CD4-positive, alpha-beta T cell treated with Interleukin-21 for 1 hour (primary cell): ENCODE results near the gene MICAL3.

ENCODE experiments used
- DNase-seq: peaks from one replicate; pipeline ENCODE4 v3.0.0-alpha.2; 2020

The MICAL3 gene

GRCh38 chr22:17910561-17911311, 113.6 kb downstream of the MICAL3 start:
- no peak for DNase-seq

DNA sequence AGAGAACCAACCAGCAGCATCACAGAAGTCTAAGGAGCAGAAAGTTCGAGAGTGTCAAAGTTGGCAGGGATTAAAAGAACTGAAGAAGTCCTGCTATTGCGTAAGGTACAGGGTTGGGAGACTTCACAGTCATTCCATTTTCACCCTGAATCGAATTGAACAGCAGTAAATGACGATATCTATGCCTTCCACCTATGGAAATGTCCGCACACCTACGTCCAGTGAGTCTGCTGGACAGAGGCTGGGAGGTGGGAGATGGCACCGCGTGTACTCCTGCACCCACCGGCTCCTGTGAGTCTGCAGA, 116.7 kb downstream of the MICAL3 start:
- DNase-seq, result no peak

DNA sequence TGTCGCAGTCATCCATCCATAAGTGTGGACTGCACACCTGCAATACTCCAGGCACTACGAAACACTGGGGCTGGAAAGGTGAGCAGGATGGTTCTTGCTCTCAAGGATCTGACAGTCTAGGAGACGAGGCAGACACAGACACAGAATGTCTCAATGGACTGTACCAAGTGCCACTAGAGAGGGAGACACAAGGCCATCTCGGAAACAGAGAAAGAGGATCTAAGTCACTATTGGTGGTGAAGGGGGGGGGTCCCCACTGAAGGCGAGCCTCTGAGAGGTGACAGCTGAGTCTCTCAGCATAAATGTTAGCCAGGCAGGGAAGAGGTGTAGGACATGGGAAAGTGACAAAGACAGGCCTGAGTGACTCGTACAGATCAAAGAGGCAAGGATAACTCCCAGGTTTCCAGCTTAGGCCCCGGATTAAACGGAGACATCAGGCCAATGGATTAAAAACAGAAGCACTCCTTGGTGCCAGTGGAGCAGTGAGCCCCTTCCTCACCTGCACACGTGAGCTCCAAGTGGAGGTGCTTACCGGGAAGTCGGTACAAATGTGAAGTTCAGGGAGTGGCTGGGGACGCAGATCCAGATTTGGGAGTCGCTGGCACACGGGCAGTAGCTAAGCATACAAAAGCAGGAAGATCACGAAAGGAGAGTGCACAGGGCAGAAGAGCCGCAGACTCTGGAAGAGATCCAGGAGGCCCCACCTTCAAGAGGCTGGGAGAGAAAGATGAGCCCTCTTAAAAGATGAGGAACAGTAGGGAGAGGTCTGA, 117.2 kb downstream of the MICAL3 start:
- DNase-seq, result no peak

- DNase-seq, result no peak
Measured at GRCh38 chr22:17905445-17905844, 118.9 kb downstream of the MICAL3 start.

GRCh38 chr22:17903564-17904295, 120.6 kb downstream of the MICAL3 start:
- no peak for DNase-seq

- DNase-seq, result no peak
Measured at GRCh38 chr22:17902960-17903359, 121.4 kb downstream of the MICAL3 start.

DNA sequence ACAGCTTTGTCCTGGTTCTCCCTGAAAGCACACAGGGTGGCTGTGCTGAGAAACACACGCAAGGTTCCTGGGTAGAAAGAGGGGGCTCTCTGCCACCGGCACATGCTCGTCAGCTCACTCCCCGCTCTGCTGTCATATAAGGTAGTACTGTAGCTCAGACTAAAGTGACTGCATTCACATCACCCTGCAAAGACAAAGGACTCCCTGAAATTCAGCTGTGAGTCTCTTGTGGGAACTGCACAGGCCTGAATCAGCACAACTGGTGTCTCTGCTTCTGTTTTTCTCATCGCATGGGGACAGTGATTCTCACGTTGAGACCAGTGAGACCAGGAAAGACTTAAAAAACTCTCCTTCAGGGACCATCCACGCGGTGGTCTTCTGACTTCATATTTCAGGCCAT, 126.0 kb downstream of the MICAL3 start:
- DNase-seq, result no peak

GRCh38 chr22:17897858-17898257, 126.5 kb downstream of the MICAL3 start:
- no peak for DNase-seq

DNA sequence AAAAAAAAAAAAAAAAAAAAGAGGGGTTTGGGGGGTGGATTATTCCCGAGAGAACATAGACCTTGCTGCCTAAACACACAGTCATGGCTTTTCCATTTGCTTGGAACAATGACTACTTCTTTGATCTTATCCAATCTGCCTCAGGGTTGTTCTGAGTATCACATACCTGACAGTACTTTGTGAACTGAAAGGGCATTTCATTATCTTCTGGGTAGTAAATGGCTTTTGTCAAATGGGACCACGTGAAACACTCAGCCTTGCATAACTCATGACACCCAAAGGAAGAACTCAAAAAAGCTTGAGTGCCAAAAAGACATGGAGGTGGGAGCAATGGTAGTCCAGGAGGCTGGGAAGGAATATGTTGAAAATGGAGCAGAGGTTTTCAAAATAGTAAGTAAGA, 126.9 kb downstream of the MICAL3 start:
- no peak for DNase-seq

DNA sequence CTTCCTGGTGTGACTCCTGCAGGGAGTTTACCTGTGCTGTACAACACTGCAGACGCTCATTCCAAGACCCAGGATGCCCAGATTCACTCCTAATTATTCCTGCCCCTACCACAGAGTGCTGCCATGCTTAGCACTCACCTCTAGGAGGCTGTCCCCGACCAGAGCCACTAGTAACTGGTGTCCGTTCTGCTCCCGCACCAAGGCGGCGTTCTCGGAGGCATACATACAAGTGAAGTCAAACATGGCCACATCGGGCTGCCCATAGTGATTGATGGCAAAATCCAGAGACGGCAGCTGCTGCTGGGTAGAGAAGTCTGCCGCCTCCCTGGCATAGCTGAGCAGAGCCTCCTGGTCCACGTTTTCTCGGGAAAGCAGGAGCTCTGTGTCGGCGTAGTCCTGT, 127.8 kb downstream of the MICAL3 start:
- no peak for DNase-seq

GRCh38 chr22:17893900-17894535, 130.3 kb downstream of the MICAL3 start:
- no peak for DNase-seq

GRCh38 chr22:17892376-17892775, 132.0 kb downstream of the MICAL3 start:
- DNase-seq, result no peak

DNA sequence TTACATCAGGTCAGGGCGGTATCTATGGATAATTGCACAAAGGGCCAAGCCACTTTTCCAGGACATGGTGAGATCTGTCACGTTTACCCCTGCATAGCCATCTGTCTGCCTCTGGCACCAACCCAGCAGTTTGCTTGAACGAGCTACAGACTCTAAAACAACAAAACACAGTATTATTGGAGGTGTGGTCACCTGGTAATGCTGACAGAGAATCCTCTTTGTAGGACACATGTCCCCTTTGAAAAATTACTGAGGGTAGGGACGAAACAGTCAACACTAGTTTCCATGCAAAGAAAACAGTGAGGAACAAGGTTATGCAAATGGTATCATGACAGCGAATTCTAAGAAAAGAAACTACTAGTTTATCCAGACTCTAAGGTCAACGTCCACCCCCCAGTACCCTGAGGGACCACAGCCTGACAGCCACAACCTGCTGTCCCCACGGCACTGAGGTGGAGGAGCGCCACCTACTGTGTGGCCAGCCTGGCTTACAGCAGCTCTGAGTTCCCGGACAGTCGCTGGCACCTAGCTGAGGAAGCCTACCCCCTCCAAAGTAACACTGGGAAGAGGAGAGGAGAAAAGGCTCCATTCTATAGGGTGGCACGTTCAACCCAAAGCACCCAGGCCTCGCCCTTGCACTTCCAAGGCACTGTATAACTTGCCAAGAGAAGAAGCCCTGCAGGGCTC, 132.7 kb downstream of the MICAL3 start:
- no peak for DNase-seq

GRCh38 chr22:17890892-17891291, 133.5 kb downstream of the MICAL3 start:
- no peak for DNase-seq

DNA sequence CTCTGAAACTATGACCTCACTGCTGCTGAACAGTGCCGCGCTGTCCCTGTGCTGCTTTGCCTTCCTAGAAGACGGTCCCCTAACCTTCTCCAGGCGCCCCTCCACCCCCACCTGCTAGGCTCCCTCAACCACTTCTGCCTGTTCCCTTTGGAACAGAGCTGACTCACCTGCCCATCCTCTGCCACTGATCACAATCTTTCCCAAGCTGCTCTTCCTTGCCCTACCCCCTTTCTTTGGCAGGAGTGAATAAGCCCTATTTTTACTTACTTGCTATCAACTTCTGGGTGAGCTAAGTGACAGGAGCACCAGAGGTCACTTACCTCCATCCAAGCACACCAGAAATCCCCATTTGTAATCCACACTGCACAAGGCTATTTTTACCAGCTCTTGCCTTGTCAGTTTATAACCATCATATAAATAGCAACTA, 134.1 kb downstream of the MICAL3 start:
- DNase-seq, result no peak

DNA sequence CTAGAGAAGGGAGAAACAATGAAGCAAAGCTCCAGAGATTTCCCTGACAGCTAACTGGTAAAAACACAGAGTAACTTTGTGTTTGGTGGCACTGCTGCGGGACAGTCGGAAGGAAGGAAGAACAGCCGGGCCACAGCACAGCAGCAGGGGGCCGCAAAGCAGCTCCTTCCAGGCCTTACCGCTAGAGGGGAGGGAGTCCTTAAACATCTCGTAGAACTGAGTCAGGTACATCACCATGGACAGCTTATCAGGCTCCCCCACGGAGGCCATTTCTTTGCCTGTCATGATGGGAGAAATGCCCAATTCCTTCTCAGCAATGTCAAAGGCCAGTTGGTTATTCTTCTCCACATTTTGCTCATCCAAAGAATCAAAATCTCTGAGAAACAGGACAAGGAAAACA, 135.5 kb downstream of the MICAL3 start:
- no peak for DNase-seq

GRCh38 chr22:17888439-17888838, 135.9 kb downstream of the MICAL3 start:
- DNase-seq, result no peak

DNA sequence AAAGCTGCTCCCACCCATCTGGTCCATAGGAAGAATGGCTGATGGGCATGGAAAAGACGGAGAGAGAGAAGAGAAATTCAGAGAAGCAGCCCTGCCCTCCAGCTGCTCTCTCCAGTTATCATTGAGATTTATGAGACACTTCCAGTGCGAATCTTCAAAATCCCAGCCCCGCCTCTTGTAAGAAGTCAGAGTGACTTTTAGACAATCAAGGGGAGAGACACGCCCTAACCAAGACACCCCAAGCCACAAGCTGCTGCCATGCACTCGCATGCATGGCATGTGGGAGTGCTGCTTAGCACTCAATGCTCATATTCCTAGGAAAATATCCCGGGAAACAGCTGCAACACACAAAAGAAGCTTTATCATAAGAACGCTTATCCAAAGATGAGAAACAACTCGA, 139.5 kb downstream of the MICAL3 start:
- DNase-seq, result no peak

- no peak for DNase-seq
Measured at GRCh38 chr22:17884084-17884483, 140.3 kb downstream of the MICAL3 start.

GRCh38 chr22:17883356-17883755, 141.0 kb downstream of the MICAL3 start:
- no peak for DNase-seq

DNA sequence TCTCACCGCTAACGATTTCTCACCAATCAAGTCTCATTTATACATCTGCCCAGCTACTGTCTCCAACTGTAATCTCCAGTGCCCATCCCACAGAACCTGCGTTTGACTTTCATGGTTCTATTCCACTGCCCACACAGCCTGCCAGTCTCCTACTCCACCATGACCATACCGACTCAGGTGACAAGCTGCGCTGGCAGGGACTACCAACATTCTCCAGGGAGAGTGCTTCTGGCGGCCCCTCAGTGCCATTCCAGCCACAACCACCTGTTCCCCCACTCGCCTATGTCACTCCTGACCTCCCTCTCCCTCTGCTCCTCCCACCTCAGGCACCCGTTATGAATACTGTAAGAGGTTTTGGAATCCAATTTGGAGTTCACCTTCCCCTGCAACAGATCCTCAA, 141.6 kb downstream of the MICAL3 start:
- DNase-seq, result no peak

GRCh38 chr22:17882162-17882561, 142.2 kb downstream of the MICAL3 start:
- no peak for DNase-seq

DNA sequence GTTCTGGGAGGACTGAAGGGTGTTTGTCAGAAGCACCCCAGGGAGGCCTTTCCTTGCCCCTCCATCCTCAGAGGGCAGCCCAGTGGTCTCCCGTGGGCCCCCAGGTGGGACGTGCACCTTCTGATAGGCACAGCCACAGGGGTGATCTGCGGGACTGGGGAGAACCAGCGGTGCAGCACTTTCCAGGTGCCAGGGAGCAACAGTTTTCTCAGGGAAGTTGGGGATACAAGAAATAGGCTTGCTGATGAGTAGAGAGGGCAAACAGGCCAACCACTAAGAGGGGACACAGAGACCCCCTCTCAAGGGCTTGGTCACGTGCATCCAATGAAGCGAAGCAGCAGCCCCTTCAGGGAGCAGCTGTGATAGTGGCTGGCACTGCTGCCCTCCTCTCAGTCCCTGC, 143.0 kb downstream of the MICAL3 start:
- no peak for DNase-seq
